ENCODE measurements around the gene PSAT1.

DNA sequence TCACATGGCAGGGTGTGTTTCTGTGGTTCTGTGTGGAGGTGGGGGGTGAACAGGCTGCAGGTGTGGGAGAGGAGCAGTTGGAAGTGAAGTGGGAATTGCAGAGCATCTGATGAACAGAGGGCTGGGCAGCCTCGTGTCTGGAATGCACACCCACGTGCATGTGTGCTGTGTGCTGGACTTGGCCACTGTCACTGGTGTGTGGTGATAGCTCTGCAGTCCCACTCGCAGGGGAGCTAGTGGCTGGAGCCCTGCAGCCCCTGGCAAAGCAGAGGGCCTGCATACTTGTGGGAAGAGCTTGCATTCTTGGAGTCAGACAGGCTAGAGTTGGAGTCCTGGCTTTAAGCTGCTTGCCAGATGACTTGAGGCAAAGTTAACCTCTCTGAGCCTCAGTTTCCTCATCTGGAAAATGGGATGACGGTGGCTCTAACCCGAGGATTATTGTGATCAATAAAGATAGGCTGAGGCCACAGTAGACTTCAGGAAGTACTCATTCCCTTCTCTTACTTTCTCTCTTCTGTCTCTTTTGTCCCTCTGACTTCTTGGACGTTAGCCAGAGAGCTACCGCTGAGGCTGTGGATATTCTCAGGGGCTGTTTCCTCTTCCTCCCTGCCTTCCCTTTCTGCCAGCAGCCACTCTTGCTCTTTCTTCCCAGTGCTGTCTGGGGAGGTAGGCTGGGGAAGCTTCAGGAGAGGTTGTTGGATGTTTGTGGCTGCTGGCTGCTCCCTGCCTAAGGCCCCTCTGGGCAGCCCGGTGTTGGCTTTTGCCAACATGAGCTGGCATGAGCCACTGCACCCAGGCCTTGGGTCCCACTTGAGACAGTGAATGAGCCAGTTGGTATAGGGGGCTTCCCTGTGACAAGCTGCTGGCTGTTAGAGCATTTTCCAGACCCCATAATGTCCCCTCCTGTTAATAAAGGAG, 18.3 kb downstream of the PSAT1 start:
- TF ChIP-seq, protein P1, sequence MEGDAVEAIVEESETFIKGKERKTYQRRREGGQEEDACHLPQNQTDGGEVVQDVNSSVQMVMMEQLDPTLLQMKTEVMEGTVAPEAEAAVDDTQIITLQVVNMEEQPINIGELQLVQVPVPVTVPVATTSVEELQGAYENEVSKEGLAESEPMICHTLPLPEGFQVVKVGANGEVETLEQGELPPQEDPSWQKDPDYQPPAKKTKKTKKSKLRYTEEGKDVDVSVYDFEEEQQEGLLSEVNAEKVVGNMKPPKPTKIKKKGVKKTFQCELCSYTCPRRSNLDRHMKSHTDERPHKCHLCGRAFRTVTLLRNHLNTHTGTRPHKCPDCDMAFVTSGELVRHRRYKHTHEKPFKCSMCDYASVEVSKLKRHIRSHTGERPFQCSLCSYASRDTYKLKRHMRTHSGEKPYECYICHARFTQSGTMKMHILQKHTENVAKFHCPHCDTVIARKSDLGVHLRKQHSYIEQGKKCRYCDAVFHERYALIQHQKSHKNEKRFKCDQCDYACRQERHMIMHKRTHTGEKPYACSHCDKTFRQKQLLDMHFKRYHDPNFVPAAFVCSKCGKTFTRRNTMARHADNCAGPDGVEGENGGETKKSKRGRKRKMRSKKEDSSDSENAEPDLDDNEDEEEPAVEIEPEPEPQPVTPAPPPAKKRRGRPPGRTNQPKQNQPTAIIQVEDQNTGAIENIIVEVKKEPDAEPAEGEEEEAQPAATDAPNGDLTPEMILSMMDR (conservative IDR thresholded peaks at IDR 0.05; ENCODE audit: low read depth, low read length), result no peak
- TF ChIP-seq POLR2A (IDR thresholded peaks at IDR 0.05; ENCODE audit: low read depth, low read length) (no peak), CEBPB (IDR thresholded peaks at IDR 0.05; ENCODE audit: low read depth, low read length) (no peak), RAD21 (IDR thresholded peaks at IDR 0.05; ENCODE audit: low read length) (no peak), RCOR1 (IDR thresholded peaks at IDR 0.05; ENCODE audit: insufficient replicate concordance, low read length) (no peak)
- TF ChIP-seq, protein P2, sequence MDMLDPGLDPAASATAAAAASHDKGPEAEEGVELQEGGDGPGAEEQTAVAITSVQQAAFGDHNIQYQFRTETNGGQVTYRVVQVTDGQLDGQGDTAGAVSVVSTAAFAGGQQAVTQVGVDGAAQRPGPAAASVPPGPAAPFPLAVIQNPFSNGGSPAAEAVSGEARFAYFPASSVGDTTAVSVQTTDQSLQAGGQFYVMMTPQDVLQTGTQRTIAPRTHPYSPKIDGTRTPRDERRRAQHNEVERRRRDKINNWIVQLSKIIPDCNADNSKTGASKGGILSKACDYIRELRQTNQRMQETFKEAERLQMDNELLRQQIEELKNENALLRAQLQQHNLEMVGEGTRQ (IDR thresholded peaks at IDR 0.05; ENCODE audit: low read depth, low read length), result no peak

Data from IMR-90 (cell line).